GM18873 (cell line): ENCODE results near the gene CDC16.

Experiments used
- ATAC-seq: cut with Tn5 transposase; IDR thresholded peaks from one replicate; pipeline ENCODE4 v1.9.1; 2021; ENCODE audit warnings: mild to moderate bottlenecking, moderate library complexity, moderate number of reproducible peaks; ENCODE audit not compliant: unreplicated experiment, low FRiP score

CDC16 gene

DNA sequence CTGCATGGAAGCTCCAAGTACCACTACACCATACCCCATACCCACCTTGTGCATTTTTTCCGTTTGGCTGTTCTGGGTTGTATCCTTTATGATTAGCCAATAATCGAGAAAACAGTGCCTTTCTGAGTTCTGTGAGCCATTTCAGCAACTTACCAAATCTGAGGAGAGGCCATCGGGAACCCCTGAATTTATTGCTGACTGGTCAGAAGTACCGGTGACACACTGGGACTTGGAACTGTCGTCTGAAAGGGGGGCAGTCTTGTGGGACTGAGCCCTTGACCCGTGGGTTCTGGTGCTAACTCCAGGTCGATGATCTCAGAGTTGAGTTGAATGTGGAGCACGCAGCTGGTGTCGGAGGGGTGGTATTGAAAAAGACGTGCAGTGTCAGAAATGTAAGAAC lies 61.8 kb downstream of the CDC16 start:
- no peak for ATAC-seq

DNA sequence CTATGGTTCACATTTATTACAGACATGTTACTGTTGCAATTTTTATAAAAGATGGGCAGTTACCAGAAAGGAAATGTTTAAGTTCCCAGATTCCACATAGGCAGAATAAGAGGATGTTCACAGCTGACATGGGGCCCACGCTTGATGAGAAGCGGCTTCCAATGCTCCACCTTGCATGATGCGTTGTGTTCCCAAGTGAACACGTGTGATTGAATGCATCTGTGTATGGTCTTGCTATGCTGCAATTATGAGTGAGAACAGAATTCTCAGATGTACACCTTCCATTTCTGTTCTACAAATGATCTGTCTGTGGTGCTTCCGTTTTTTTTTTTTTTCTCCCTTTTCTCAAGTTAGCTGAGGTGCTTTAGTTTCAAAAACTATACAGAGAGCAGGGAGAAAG lies 62.2 kb downstream of the CDC16 start:
- no peak for ATAC-seq

DNA sequence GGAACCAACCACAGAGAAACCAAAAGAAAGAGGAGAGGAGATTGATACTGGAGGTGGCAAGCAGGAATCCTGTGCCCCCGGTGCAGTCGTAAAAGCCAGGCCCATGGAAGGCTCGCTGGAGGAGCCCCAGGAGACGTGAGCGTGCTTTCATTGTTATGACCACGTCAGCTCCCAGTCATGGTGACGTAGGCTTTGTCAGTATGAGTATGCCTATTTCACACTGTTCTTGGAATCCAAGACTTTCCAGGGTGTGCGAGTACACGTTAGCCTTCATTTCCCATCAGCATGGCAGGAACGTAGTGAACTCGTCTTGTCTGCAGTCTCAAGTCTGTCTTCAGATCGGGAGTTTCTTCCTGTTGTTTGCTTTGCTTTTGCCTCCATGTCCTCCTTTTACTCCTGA lies 64.2 kb downstream of the CDC16 start:
- no peak for ATAC-seq

DNA sequence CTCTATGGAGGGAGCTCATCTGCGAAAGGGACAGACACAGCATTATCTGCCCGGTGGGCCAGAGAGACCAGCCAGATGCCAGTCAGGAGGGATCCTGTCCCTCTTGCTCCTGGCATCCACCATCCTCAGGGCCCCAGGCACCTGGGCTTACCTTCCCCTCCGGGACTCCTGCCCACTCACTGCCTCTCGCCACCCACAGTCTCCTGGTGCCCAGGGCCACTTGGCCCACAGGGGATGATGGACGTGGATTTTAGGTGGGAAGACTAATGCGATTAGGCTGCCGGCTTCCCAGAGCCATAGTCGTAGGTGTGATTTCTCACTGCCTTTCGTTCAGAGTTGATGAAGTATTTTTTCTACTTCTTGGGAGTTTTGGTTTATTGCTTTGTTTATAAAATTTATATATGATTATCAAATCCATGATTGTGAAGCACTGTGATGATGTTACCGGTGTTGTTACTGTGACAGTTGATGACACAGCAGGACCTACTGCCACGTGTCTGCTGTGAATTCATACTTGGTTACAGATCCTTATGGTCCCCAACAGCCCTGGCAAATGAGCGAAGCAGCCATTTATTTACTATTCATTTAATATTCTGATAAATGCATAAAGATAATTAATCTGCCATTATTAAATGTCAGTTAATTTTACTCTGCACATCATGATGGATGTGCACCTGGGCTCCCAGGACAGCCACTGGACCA lies 65.1 kb downstream of the CDC16 start:
- ATAC-seq = no peak

DNA sequence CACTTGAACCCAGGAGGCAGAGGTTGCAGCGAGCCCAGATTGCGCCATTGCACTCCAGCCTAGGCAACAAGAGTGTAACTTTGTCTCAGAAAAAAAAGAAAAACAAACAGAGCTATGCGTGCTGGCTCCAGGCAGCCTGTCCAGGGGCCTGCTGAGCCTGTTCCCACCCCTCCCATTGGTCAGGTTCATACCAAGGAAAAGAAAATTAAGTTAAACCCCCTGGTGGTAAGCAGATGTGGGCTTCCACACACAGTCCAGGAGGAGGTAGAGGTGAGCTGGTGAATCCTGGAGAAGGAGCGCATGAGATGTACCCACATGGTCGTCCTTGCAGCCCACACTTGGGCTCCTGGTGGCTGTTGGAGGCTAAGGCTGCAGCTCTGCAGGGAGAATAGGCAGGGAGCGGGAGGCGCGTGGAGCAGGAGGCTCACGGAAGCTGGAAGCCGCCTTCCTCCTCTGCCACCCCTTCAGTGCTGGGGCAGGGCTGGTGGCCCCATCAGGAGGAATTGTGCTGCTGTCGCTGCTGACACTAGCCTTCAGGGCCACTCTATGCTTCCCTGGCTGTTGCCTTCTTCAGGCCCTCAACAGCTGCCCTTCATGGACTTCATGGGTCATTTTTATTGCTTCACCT lies 69.1 kb downstream of the CDC16 start:
- ATAC-seq = no peak

DNA sequence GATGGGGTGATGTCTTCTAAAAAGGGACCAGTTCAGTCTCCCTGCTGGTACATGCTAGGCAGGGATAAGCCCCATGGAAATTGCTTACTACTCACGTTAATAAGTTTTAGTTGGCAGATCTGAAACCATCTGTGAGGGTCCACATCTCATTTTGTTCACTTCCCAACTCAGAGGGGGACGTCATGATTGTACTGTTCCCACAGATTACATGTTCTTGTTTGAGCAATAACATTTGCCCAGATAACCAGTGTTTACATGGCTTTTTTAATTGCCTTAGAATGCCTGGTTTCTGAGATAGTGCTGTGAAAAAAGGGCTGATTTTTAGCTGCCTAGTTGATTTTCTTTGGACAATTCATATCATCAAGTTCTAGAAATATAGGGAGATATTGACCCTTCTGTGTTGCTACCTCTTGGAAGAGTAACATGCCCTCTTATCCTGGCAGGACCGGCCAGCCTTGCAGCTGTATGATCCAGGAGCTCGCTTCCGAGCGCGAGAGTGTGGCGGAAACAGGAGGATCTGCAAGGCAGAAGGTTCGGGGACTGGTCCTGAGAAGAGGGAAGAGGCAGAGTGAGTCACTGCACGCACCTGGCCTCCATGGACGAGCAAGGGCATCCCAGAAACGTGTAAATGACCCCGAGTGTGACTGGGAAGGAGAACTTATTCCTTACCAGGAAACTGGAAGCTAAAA lies 69.8 kb downstream of the CDC16 start:
- ATAC-seq = no peak

DNA sequence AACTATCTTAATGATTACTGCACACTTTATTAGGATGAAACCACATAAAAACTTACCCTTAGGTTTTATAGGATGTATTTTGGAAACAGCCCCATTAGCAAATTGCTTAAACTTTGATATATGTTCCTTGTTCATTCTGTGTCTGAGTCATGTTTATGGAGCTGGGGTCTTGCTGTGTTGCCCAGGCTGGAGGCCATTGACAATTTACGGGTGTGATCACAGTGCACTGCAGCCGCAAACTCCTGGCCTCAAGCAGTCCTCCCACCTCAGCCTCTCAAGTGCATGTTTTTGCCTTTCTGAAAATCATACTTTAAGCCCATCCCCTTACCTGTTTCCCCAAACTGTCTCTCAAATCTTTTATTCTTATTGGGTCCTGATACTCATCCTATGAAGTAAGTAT lies 74.4 kb downstream of the CDC16 start:
- ATAC-seq = no peak

DNA sequence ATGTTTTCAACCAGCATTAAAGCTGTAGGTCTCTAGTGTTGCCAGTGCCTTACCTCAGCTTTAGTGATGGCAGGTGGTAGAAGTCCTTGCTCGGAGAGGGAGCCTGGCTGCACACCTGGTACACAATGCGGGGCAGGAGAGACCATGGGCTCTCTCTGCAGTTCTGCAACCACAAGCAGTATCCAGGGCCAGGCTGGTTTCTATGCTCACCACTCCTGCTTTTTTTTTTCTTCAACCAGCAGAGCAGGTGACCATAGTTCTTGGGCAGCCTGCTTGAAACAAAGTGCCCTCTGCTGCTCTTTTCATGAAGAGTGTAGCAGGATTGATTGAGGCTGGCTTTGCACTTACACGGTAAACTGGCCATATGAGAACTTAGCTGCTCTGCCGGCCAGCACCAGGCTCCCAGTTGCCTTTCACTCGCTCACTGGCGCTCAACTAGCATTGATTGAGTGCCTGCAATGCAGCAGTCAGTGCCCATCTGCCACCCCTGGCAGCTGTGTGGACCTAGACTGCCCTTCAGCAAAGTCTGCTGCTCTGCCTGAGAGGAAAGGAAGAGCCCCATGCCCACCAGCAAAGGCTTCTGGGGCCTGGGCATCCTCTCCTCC lies 75.2 kb downstream of the CDC16 start:
- ATAC-seq = no peak

DNA sequence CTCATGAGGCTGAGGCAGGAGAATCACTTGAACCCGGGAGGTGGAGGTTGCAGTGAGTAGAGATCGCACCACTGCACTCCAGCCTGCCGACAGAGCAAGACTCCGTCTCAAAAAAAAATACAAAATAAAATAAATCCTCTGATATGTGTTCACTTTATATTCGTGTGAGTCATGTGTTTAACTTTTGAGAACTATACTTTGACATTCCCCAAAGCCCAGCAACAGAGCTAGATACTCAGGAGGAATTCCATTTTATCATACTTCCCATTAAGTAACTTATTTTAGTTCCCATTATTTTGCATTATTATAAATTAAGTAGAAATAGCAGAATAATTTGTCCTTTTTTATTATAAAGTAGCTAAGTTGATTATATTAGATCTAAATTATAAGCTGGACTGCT lies 76.3 kb downstream of the CDC16 start:
- no peak for ATAC-seq

DNA sequence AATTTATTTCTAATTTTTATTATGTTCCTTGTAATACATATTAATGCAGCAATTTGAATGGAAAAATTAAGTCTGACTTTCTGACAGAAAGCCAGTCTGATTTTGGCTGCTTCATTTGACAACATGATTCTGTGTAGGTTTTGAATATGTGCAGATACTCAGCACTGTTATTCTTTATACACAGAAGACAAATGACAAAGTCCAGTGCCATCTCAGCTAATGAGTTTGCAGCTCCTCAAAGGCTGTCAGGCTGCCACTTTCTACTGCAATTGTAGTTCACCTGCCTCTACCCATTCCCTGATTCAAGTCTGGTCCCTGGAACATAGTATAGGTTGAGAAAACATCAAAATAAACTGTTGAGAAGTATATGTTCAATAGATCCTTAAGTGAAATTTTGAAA lies 76.7 kb downstream of the CDC16 start:
- no peak for ATAC-seq

DNA sequence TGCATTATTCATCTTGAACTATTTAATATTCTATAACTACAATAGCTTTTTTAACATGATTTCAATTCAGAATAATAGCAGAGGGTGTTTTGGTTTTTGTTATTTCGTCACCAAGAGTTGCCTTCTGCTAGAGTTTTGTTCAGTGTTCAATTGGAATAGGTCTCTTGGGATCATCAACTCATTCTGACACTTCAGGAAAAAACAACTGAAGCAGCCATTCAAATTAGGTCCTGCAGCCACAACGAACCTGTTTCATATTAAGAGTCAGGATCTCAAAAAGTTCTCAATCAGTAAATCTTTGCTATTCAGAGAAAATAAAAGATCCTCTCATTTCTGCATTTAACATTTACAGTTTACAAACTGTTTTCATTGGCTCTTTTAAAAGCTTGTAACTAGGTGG lies 77.2 kb downstream of the CDC16 start:
- ATAC-seq = no peak

DNA sequence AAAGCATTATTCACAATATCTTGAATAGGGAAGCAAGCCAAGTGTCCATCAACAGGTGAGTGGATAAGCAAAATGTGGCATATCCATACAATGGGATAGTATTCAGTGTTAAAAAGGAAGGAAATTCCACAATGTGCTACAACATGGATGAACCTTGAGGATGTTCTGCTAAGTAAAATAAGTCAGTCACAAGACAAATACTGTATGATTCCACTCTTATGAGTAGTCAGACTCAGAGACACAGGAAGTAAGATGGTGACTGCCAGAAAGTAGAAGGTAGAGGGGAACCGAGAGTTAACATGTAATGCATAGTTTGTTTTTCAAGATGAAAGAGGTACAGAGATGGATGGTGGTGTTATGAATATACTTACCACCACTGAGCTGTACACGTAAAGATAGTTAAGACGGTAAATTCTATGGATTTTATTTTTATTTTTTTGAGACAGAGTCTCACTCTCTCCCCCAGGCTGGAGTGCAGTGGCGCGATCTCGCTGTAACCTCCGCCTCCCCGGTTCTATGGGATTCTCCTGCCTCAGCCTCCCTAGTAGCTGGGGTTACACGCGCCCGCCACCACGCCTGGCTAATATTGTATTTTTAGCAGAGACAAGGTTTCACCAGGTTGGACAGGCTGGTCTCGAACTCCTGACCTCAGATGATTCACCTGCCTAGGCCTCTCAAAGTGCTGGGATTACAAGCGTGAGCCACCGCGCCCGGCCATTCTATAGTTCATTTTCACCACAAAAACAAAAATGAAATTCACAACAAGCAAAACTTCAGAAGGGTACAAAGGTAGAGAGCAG lies 78.6 kb downstream of the CDC16 start:
- peak; percentile 36 for ATAC-seq

DNA sequence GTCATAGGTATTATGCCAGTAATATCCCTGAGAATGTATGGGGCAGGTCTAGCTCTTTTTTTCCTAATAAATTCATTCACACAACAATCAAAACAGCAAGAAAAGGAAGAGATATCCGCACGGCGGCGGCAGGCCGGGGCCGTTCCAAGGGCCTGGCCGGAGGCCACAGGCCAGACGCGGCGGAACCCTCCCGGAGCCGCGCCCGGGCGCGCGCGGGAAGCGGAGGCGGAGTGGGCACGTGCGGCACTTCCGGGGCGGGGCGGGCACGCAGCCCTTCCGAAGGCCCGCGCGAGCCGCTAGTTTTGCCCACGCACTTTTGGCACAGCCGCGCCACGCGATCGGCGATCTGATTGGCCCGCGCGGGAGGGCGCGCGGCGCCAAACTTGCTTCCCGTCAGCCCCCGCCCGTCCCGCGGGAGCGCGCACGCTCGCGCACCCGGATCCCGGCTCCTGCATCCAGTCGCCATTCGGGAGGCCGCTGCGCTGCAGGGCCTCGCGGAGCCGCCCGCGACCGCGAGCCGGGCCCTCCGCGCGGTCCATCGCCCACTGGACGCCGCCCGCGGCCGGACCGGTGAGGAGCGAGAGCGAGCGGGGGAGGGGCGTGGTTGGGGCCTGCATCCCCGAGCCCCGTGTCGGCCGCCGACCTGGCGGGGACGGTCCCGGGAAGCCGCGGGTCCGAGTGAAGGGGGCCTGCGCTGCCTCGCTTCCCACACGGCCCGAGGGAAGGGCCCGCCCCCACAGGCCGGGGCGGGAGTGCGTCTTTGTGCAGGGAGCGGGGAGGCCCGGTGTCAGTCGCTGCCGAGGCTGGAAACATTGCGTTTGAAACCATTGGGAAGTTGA lies 79.6 kb downstream of the CDC16 start, which contains the start of gene CHAMP1:
Gene CHAMP1, plus strand, starts transcription at position 430 of the 839 bp plus-strand sequence. CDS start 9,340 bp downstream, outside the sequence.
- peak; percentile 65 for ATAC-seq

DNA sequence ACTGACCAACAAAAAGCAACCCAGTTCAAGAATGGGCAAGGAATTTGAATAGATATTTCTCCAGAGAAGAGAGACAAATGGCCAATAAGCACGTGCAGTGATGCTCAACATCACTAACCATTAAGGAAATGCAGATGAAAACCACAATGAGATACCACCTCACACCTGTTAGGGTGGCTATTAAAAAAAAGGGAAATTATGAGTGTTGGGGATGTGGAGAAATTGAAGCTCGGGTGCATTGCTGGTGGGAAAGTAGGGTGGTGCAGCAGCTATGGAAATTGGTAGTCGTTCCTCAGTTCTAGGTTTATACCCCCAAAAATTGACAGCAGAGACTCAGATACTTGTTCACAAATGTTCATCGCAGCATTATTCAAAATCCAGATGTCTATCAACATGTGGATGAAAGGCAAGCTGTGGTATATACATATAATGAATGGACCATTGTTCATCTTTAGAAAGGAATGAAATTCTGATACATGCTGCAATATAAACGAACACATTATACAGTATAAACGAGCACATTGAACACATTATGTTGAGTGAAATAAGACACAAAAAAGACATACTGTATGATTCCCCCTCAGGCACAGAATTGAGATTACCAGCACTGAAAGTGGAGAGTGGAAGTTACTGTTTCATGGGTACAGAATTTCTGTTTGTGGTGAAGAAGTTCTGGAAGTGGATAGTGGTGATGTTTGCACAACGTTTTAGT lies 80.5 kb downstream of the CDC16 start:
- peak; percentile 6 for ATAC-seq

DNA sequence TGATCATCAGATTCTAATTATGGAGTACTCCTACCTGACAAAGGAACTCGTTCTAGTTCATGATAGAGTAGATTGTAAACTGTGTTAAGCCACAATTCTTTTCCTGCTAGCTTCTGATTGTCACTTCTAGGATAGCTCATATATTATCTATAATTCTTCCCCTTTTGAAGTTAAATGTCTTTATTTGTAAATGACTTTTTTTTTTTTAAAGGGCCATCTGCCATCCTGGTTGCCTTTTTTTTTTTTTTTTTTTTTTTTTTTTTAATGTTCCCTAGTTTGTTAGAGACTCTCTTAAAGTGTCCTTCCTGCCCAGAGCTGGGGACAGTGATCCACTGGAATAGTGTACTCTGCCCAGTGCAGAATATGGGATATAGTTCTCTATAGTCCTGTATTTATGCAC lies 83.9 kb downstream of the CDC16 start:
- ATAC-seq = no peak

DNA sequence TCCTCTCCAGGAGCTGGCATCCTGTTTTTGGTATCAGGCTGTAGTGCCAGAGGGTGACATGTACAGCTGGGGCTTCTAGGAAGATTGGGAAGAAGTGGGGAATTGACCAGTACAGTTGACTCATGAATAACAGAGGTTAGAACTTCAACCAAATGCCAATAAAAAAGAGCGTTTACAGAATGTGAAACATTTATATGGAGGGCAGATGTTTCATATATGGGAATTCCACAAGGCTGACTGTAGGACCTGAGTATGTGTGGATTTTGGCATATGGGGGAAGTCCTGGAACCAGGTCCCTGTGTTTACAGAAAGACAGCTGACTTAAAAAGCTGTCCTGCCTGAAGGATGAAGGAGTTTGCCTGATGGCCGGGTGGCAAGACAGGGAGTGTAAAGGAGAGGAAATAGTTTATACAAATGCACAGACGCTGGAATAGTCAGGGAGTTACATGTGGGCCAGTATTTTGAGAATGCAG lies 84.8 kb downstream of the CDC16 start:
- ATAC-seq = no peak

DNA sequence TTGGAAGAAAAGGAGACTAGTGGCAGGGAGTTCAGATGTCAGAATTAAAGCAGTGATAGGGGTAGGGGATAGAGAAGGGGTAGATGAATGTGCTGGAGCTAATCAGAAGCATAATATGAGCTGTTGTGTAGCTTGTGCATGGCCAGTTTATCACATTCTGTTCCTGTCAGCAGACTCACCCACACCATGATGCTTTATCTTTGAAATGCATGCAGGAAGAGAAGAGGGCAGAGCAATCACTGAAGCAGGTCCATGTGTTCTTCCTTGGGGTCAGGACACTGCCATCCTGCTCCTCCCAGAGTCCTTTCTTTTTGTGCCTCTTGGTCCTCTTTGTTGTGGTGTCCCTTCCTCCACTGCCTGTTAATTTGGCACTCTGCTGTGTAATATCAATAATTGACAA lies 85.4 kb downstream of the CDC16 start:
- ATAC-seq = no peak

DNA sequence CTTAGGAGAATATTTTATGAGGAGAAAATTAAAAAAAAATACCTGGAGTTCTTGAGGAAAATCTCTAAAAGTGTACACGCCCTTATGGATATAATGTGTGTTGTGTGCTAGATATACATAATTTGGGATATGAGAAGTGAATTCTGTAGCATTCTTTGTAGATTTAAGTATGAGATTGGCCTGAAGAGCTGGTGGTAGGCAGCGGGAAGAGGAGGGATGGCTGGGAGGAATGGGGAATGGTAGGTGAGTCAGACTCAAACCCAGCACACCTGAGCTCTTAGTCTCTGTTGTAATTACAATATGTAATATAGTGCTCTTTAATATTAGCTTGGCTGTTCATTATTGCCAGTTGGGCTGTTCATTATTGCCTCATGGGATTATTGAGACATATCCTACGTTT lies 86.6 kb downstream of the CDC16 start:
- no peak for ATAC-seq
